Middle frontal gyrus (tissue), 1 donor: ENCODE results near the gene LYRM9.
"Not testable (repeated sequence)": the region's sequence is repeated elsewhere in the genome, so short reads cannot be mapped to it uniquely, and the experiment has no call there.

Experiments
- DNase-seq: peaks from one replicate; pipeline ENCODE4 v3.0.0-alpha.2; 2015; ENCODE audit warnings: low spot score; ENCODE audit errors: extremely low spot score

Gene LYRM9

DNA sequence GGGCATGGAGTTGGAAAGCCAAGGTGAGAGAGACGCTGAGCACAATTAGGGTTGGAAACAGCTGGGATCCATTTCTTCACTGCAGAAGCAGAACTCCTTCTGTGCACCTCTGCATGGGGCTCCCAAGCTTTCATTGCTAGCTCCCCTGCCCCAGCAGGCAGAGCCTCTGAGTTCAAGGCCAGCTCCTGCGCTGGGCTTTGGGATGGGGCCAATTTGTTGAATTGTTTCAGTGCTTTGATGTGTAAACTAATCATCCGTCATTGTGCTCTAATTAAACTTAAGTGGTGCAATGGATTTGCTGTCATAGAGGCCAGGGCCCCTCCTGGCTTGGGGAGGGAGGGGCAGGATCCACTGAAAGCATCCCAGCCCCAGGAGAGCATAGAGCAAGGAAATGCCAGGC lies 13.5 kb upstream of the LYRM9 start:
- DNase-seq: no peak

DNA sequence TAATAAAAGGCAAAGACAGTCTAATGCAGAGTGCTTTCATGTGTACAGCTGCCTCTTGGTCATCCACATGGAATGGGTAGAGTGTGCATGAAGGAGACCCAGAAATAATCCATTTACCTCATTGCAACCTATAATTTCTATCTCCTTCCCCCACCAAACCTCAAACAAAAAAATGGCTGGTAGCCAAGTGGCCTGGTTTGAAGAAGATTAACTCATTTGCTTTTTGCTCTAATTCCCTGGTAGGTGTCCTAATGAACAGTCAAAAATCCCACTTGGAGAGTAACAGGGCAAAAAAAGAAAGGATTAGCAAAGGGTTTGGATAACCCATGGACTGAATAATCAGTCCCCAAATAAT lies 13.0 kb upstream of the LYRM9 start:
- no peak for DNase-seq

DNA sequence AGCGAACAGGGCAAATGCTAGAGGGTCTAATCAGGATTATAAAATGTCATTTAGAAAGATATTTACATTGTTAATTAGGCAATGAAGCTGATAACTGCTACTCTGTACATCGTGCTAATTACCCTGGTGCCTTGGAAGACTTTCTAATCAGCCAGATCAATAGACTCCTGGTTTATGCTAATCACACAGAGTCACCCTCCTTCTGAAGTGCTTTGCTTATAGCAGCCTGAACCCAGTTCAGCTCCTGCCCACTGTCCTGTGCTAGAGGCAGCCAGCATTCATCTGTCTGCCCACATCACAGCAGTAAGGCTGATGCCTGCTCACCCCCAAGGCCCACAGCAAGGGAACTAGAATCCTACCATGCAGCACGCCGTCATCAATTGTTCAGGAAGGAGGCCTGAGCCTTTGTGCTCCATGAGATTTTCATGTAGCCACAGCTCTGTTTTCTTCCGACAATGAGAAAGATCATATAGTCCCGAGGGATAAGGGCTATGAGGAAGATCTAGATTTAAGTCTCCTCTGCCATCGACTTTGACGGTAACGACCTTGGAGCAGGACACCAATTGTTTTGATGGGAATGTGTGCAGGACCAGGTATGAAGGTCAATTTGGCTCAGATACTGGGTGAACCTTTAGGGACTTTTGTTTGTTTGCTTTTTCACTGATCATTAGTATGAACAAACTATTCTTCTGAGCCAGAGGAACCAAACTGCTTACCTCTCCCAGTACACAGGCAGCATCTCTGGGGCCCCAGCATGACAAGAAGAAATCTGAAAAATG lies 12.5 kb upstream of the LYRM9 start:
- DNase-seq: no peak

DNA sequence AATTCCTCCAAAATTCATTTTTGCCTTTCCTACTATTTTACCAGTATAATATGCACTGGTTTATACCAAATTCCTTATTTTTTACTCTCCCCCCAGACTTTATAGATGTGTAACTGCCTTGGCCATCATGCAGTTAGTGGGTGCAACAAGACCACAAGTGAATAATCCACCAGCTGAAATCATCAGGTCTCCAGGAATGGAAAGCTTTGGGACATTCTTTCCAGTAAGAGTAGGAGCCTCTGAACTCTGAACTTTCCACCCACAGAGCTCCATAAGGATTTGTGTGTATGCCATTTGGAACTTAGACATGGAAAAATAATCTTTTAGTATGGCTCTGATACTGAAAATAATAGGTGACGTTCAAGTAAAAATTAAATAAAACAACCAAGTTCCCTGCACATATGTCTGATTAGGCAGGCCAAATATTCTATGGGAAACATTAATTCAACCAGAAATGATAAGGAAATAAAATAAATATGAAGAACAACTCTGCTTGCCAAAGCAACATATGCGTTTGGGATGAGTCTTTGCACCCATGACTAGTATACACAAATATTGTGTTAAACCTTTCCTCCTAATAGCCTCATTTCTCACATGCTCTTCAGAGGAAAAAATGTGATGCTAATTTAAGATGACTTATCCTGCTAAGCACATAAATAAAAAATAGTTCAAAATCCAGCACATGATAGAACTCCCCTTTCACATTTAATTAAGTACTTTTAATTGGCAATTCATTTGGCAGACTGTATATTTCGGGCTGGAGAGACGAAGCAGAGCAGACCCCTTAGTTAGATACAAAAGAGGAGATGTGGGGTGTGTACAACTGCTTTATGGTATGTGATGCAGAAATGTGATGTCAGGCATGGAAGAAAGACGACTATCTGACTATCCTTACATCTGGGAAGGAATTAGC lies 11.6 kb upstream of the LYRM9 start:
- no peak for DNase-seq

DNA sequence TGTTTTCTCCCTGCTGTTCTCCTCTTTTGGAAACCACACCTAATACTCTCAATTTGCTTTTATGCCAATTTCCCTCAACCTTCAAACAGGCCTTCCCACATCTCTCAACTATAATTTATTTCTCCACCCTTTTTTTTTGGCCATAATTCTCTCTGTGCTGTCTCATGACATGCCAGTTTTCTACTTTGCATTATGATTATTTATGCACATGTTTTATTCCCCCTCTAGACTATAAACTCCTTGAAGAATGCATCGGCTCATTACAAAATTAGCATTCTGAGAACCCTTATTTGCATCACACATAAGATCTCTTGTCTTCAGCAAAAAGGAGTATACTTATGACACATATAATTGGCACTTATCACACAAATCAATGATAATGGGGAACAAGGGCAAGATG lies 10.9 kb upstream of the LYRM9 start:
- no peak for DNase-seq

DNA sequence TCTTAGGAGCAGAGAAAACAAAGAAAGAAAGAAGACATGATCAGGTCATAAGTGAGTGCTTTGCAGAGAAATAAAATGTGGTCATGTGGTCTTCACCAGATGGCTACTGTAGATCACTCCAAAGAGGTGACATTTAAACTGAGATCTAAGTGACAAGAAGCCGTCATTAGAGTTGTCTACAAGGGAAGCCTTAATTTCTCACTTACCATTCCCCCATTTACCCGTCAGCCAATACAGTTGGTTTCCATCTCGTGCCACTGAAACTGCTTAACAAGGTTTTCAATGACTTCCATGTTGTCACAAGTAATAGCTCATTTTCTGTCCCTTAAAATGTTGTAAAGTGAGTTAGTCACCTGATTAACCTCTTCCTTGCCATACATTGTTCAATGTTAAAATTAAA lies 6.4 kb upstream of the LYRM9 start:
- no peak for DNase-seq

DNA sequence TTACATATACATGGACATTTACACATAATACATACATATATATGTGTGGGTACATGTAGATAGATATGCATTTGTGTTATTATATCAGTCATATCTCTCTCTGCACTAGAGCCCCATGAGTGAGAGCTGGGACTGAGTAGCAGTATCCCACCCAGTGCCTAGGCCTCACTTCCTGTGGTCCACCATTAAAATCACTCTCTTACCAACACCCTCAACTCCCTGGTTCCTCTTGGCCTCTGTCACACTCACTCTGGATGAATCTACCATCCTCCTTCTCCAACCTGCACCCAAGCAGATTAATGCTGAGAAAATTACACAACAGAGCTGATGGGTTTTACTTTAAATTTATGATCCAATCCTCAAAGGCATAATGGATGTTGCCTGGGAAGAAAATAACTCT lies 4.9 kb upstream of the LYRM9 start:
- no peak for DNase-seq

DNA sequence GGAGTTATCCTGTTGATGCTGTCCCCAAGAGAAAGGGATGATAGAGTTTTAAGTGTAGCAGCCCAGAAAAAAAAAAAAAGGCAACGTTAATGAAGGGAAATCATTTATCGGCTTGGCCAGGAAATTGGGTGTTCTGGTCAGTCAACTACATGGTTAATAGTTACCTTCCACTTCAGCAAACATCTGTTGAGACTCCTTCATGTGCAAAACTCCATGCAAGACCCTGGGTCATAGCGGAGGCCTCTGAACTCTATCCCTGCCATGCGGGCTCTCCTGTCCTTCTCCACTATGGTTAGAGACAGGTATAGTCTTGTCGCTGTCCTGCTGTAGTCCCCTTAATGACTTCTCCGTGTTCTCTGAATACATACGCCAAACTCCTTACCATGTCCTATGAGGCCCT lies 3.5 kb upstream of the LYRM9 start:
- DNase-seq: no peak

DNA sequence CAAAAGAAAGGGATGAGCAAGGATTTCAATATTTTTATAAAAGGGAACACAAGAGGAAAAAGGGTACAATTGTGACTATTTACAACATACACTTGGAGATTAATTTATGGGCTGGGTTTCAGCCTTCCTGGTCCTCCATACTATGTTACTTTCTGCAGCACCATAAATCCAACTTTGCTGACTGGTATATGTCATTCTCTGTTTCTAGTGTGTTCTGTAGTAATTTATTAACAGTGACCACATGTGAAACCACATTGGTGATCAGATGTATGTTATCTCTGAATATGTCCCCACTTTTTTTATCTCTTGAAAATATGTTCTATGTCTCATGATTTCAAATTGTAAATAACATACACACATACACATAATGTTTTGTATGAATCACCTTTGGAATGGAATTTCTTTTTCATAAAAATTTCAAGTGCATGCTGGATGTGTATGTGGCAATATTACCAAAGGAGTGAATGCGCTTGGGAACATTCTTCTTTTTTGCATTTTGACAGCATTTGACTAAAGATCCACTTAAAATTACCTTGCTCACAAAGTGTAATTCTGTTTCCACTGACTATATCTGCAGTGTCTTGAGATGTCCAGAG lies 2.9 kb upstream of the LYRM9 start:
- DNase-seq: no peak

DNA sequence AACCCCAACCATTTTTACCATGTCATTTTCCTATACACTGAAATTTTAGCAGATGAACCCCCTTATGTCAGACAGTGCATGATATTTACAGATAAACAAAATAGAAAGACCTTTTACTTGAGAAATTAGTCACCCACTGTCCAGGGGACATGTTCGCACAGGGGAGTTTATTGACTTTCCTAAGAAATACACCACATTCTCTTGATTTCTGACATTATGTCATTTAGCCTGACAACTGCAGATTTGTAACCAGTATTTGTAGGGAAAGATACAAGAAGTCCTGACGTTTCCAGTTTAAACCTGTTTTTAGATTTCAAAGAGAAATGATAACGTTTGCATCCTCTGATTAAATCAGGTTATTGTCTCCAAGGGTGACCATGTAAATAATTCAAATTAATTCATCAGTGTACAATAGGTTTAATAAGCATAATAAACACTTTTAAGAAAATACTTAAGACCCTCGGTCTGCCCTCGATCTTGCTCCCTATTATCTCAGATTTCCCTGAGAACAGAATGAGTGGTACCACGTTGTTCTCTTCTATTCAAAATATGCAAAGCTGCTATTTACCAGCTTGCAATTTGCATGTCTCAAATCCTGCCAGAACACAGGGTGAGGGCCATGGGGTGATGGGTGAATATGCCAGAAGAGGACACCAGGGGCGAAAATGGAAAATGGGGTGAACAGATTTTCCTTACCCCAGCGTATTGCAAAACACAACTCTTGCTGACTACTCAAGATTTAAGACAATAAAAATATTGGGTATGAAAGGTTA lies 2.1 kb upstream of the LYRM9 start:
- no peak for DNase-seq

DNA sequence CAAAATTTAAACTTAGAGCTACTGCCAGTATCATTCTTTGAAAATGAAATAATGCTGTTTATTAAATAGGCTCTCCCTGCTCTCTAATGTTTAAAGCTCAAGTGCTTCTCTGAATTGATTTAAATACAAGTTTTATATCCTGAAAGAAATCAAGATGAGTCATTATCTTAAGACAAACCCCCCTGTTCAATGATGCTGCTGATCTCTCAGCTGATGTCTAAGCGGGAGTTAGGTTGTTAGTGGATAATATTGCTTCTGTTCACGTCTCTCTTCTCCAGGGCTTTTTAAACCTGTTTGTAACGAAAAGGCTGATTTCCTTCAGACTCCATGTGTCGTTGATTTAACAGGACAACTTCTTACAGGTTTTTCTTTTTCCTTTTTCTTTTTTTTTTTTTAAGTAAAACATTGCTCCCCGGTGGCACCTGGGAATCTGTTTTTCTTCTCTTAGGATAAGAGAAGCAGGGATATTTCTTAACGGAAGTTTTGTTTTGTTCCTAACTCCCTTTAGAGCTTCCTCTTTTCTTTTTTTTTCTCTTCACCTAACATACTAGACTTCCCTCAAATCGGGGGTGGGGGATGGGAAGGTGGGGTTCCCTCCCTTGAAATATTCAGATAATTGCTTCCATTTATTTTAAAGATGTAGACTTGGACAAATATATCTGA lies 807 bp upstream of the LYRM9 start:
- DNase-seq: no peak

DNA sequence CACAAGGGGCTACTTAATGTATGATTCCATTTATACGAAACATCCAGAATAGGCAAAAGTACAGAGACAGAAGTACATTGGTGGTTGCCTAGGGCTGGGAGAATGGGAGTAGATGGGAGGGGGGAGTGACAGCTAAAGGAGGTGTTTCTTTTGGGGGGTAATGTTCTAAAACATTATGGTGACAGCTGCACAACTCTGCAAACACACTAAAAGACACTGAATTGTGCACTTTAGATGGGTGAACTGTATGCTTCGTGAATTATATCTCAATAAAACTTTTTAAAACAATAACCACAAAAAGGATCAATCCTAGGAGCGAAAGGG lies 661 bp downstream of the LYRM9 start:
- DNase-seq: no peak

DNA sequence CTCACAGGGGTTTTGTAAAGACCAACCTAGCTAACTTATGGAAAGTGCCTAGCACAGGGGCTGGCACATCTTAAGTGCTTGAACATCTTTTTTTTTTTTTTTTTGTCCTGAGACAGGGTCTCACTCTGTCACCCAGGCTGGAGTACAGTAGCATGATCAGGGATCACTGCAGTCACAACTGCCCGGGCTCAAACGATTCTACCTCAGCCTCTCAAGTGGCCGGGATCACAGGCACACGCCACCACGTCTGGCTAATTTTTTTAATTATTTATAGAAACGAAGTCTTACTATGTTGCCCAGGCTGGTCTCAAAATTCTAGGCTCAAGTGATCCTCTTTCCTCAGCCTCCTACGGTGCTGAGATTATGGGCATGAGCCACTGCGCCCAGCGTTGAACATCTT lies 1.3 kb downstream of the LYRM9 start:
- no peak for DNase-seq

DNA sequence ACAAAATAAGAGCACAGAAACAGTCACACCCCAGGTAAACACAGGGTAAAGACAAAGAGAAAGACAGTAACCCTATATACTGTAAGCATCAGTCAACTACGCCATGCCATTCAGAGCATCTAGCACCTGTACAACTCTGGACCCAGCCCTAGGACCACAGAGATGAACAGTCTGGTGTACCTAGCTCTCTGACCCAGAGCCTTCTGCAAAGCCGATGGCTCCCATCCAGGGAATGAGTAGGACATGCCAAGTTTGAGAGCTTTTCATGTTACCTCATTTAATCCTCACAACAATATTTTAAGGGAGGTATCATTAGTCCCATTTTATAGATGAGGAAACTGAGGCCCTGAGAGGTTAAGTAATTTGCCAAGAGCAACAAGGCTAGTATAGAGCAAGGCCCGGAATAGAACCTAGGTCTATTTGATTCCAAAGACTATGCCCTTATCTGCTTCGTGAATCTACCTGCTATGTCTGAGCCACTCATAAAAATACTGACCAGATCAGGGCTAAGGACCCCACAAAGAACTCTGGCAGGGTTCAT lies 3.4 kb downstream of the LYRM9 start:
- no peak for DNase-seq

DNA sequence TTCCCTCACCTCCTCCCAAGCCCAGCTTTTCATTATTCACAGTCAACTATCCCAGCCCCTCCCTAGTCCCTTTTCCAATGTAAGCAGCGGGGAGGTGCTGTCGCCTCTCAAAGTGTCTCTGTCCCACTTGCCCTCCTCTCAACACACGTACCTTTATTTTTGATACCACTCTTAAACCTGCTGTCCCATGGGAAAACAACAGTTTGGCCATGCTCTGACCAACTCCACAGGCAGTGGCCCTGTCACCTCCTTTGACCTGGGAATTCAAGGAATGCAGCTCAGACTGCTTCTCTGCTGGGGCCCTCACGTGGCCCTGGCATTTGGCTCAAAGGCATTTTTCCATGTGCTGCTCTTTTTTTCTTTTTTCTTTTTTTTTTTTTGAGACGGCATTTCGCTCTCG lies 4.2 kb downstream of the LYRM9 start:
- DNase-seq: no peak

DNA sequence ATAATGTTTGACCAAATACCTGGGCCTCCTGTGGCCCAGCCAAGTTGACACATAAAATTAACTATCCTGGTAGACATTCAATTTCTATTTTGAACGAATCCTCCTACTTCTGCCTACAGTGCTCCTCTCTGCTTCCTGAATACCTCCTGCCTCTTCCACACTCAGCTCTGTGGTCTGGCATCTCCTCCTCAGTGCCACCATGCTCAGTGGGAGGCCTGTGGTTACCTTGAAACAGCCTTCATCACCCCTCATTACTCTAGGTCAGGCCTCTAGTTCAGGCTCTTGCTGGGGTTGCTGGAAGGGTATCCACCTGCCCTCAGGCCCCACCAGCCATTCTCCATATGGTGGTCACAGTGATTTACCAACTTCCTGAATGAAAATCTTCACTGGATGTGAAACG lies 5.1 kb downstream of the LYRM9 start:
- no peak for DNase-seq

DNA sequence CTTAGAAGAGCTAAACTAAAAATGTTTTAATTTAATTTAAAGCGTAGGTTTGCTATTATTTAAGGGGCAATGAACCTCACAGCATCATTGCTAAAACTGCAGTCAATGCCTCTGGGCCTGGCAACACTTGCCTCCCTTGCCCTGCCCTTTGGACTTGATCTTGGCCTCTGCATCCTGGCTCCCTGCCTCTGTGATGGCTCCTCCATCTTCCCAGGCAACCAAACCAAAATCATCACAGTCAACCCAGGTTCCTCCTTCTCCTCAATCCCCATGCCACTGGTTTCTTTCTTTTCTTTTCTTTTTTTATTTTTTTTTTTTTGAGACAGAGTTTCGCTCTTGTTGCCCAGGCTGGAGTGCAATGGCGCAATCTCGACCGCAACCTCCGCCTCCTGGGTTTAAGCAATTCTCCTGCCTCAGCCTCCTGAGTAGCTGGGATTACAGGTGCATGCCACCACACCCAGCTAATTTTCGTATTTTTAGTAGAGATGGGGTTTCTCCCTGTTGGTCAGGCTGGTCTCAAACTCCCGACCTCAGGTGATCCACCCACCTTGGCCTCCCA lies 6.7 kb downstream of the LYRM9 start:
- DNase-seq: not testable (repeated sequence)

DNA sequence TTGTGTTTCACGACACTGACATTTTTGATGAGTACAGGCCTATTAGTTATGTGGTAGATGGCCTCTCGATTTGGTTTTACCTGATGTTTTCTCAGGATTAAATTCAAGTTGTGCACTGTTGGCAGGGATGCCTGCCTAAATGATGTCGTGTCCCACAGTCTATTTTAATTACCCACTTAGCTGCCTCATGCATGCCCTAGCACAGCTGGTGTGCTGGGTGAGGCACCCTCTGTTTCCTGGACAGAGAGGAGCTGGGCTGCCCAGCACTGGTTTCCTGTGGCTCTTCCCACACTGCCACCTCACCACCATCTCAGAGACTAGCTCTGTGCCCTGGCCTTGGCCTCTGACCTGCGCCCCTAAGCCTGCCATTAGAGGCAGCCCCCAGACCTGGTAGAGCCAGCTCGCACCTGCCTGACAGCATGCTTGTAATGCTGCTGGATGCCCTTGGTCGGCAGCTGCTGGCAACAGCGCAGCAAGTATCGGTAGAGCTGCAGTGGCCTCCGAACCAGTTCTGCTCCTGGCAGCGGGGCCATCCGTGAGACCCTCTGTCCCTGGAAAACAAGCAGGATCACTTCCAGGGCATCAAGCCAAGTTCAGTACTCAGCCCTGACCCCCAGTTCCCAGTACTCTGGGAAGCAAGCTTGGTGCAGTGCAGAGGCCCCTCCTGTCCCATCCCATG lies 10.9 kb downstream of the LYRM9 start:
- no peak for DNase-seq

DNA sequence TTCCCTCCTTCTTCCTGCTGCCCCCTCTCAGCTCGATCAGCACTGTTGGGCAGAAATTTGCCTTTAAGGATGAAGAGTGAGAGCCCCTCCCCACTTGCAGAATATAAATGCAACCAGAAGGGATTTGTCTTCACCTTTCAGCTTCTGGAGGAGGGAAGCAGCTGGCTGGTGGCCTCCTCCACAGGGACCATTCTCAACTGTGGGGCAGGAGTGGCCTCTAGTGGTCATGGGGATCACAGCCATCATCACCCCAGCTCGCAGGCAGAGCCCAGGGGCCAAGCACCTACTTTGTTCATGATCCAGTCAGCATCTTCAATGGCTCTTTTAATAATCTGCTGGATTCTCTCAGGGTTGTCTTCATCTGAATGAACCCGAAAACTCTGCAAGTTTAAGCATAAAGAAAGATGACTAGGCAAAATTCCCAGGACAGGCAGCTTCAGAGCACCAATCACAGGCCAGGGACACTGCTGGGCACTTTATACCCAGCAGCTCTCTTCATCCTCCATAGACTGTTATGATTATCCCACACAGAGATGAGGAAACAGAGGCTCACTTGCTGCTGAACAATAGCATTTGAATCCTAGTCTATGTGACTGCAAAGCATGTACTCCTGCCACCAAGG lies 13.1 kb downstream of the LYRM9 start:
- peak; percentile 64 for DNase-seq
